Fibroblast of villous mesenchyme (primary cell): ENCODE data around the gene C12orf75. TPM values are rescaled to one million over a fixed set of nuclear protein-coding genes. Genes with fewer than 3 reads are reported as not detected.
A peak's percentile ranks its signal among the peaks of the same experiment; 100 is the strongest.

Experiments
- DNase-seq: peaks from one replicate; pipeline ENCODE4 v3.0.0-alpha.2; 2010; ENCODE audit warnings: low read depth
- H3K4me3 ChIP-seq: 2 replicates; pipeline ENCODE4 v1.5.1; 2011; ENCODE audit warnings: low read depth, mild to moderate bottlenecking, low read length
- total RNA-seq: library from RNA; depleted of rRNA; stranded (reverse); fragments of >200 nt; gene quantifications from 2 replicates; pipeline ENCODE4 v1.2.3, GENCODE V29; 2012
- TF ChIP-seq, protein P1 (sequence below): IDR thresholded peaks from 2 replicates; pipeline ENCODE4 v1.5.1; 2012; ENCODE audit warnings: low read depth, mild to moderate bottlenecking, low read length; ENCODE audit not compliant: insufficient read depth

C12orf75 gene
- total RNA-seq, 1 donor: 302 TPM

DNA sequence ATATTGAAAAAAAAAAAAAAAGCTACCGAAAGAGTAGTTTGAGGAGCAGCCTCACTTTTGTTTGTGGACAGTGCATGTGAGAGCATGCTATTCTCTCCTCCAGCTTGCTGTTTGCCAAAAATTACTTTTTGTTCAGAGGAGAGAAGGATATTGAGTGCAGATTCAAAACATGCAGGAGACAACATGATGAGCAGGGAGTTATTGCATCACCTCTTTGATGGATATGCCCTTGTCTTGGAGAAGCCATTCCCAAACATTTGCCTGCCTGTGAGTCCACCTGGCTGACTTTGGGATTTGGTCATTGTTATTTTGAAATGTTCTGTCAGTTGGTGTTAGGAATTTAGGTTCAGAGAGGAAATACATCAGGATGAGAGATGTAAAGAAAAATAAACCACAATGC, 2.4 kb downstream of the C12orf75 start:
- TF ChIP-seq, protein P1, sequence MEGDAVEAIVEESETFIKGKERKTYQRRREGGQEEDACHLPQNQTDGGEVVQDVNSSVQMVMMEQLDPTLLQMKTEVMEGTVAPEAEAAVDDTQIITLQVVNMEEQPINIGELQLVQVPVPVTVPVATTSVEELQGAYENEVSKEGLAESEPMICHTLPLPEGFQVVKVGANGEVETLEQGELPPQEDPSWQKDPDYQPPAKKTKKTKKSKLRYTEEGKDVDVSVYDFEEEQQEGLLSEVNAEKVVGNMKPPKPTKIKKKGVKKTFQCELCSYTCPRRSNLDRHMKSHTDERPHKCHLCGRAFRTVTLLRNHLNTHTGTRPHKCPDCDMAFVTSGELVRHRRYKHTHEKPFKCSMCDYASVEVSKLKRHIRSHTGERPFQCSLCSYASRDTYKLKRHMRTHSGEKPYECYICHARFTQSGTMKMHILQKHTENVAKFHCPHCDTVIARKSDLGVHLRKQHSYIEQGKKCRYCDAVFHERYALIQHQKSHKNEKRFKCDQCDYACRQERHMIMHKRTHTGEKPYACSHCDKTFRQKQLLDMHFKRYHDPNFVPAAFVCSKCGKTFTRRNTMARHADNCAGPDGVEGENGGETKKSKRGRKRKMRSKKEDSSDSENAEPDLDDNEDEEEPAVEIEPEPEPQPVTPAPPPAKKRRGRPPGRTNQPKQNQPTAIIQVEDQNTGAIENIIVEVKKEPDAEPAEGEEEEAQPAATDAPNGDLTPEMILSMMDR: no peak
- no peak overlapping the region for H3K4me3 ChIP-seq
- DNase-seq: no peak

DNA sequence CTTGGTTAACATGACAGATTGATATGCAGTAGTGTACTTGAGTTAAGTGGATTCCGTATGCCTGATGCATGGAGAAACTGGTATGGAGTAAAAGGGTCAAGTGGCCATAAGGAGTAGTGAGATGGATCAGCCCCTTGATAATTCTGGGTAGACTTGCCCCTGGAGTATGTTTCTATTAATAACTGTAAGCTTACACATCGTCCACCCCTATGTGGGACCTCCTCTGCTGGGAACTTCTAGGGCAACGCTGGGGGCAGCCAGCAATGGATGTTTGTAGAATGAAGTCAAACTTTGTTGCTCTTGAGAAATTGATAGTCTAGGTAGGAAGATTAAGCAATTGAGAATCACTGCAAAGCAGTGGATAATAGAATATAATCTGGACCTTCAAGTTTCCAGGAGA, 3.5 kb downstream of the C12orf75 start:
- TF ChIP-seq, protein P1: no peak
- peak; percentile 73 for DNase-seq
- no peak overlapping the region for H3K4me3 ChIP-seq

DNA sequence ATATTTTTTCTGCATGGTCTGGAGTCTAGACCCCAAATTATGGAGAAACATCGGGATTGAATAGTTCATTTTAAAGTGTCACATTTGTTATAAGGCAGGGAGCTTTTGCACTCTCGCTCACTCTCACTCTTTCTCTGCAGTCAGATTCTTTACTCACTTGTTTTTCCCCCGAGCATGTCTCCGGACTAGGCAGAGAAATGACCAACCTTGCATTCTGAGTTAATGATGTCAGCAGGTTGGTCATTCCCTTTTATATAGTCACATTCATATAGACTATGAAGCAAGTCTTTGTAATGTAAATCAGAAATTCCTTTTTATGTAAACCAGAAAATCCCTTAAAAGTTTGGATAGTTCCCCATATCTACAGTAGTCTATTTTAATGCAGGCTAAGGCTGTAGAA, 4.1 kb downstream of the C12orf75 start:
- no peak for DNase-seq
- no peak overlapping the region for H3K4me3 ChIP-seq
- TF ChIP-seq, protein P1: no peak

DNA sequence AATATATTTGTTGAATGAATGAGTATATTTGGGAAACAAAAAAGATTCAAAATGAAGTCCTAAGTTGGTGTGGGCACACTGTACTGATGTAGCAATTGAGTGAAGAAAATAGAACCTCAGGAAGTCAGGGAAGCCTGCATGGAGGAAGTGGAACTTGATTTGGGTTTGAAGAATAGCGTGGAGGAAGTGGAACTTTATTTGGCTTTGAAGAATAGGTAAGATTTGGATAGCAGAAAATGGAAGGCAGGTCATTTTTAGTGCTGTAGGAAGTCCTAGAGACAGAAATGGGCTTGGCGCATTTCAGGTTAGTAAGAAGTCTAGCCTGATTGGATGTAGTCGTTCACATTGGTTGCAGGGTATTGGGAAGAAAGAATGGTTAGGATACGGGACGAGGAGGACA, 5.4 kb downstream of the C12orf75 start:
- no peak overlapping the region for H3K4me3 ChIP-seq
- TF ChIP-seq, protein P1: no peak

DNA sequence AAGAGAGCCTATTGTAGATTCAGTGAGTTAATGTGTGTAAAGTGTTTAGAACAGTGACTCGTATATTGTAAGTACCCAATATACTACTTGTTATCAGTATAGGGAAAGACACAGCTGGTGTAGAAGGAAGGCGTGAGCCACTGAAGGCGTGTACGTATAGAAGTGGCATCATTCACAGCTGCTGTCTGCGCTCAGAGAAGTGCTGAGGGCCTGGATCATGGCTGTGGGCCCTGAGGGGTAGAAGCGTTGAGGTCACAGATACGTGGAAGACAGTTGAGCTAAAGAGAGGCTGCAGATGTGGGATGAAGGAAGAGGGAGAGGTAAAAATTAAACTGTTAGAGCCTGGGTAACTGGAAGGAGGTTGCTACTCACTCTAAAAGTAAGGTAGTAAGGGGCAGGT, 5.9 kb downstream of the C12orf75 start:
- no peak for DNase-seq

More for the DNA sequence above, 5.4 kb downstream of the C12orf75 start:
- DNase-seq: no peak

DNA sequence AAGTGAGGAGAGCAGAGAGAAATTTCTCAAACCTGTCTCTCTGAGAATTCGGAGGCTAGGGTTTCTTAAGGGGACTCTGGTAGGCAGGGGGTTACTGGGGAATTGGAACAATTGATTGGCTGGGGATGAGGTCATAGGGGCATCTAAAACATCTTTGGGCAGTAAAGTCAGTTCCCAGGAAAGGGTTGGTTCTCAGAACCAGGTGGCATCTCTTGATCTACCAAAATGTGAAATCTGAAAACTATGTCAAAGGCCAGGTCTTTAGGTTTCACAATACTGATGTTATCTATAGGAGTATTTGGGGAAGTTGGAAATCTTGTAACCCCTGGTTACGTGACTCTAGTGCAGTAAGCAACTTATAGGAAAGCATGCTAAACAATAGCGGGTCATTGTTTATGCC, 6.9 kb downstream of the C12orf75 start:
- TF ChIP-seq, protein P1: no peak
- H3K4me3 ChIP-seq: no peak overlapping the region
- DNase-seq: no peak

More for the DNA sequence above, 5.9 kb downstream of the C12orf75 start:
- TF ChIP-seq, protein P1: no peak
- H3K4me3 ChIP-seq: no peak overlapping the region

DNA sequence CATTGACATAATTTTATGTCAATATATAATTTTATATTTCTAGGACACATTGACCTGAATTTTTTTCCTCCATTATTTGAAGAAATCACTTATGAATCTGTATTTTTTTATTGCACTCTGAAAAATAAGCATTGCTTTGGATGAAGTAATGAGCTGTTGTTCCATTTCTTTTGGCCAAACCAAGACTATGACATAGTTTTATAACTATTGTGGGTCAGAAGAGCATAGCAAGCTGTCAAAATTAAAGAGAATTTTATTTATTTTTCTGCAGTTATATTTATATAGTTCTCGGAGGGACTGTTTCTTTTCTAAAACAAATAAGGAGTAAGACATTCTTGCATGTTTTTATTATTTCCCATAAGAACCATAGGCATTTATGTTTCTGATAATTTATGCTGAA, 8.5 kb downstream of the C12orf75 start:
- TF ChIP-seq, protein P1: no peak
- H3K4me3 ChIP-seq: no peak overlapping the region
- no peak for DNase-seq
